WTC11 (cell line): ENCODE measurements around the gene DNASE1L3. TPM values are rescaled to one million over a fixed set of nuclear protein-coding genes. Genes with fewer than 3 reads are reported as not detected.

Experiments
- ATAC-seq: fragments of 200-7000 bp; cut with Tn5 transposase; 2 replicates; pipeline ENCODE4 v1.10.0; 2021; ENCODE audit warnings: mild to moderate bottlenecking, moderate library complexity
- CTCF ChIA-PET: fragments of 300-600 bp; sonication (Branson Sonifier 250); formaldehyde crosslinking; loops from one replicate; lab custom pipeline; 2021; ENCODE audit warnings: antibody characterized with exemption; lab: Charles Lee
- POLR2A ChIA-PET: fragments of 350-600 bp; sonication (Branson Sonifier 250); formaldehyde crosslinking; loops from one replicate; lab custom pipeline; 2021; ENCODE audit warnings: antibody characterized with exemption; lab: Charles Lee
- DNase-seq: peaks from one replicate; pipeline ENCODE4 v3.0.0; 2021; ENCODE audit warnings: low spot score
- H3K27ac Mint-ChIP-seq: 2 replicates; pipeline ENCODE4 v1.8.0; 2021; ENCODE audit warnings: mixed read lengths
- H3K27me3 Mint-ChIP-seq: 2 replicates; pipeline ENCODE4 v1.8.0; 2021; ENCODE audit warnings: low read depth, mild to moderate bottlenecking, moderate library complexity, mixed read lengths
- H3K36me3 Mint-ChIP-seq: 2 replicates; pipeline ENCODE4 v1.8.0; 2021; ENCODE audit warnings: mixed read lengths
- H3K4me1 Mint-ChIP-seq: 2 replicates; pipeline ENCODE4 v1.8.0; 2022; ENCODE audit warnings: mixed read lengths
- H3K4me3 Mint-ChIP-seq: 2 replicates; pipeline ENCODE4 v1.8.0; 2021; ENCODE audit warnings: mild to moderate bottlenecking, moderate library complexity, mixed read lengths
- H3K9me3 Mint-ChIP-seq: 2 replicates; pipeline ENCODE4 v1.8.0; 2021; ENCODE audit warnings: mixed read lengths
- ATF1 ChIP-seq: sonication (generic); formaldehyde crosslinking; IDR thresholded peaks from 2 replicates; pipeline ENCODE4 v1.8.1; 2023; ENCODE audit warnings: mild to moderate bottlenecking, moderate library complexity, missing genetic modification reagents
- ELF4 ChIP-seq: sonication (generic); formaldehyde crosslinking; IDR thresholded peaks from 2 replicates; pipeline ENCODE4 v1.8.1; 2022; ENCODE audit warnings: low read depth, mild to moderate bottlenecking, moderate library complexity, missing genetic modification reagents
- FOXP1 ChIP-seq: sonication (generic); formaldehyde crosslinking; IDR thresholded peaks from 2 replicates; pipeline ENCODE4 v1.8.0; 2022; ENCODE audit warnings: missing genetic modification reagents, mild to moderate bottlenecking, moderate library complexity, borderline replicate concordance
- GABPB1 ChIP-seq: sonication (generic); formaldehyde crosslinking; IDR thresholded peaks from 2 replicates; pipeline ENCODE4 v1.8.1; 2023; ENCODE audit warnings: mild to moderate bottlenecking, missing genetic modification reagents
- GTF2I ChIP-seq: fragments of 250-450 bp; sonication (Bioruptor Pico); conservative IDR thresholded peaks from 2 replicates; pipeline ENCODE4 v1.4.0; 2021; ENCODE audit warnings: mild to moderate bottlenecking
- IRF2 ChIP-seq: sonication (generic); formaldehyde crosslinking; IDR thresholded peaks from 2 replicates; pipeline ENCODE4 v1.8.0; 2022; ENCODE audit warnings: low read depth, missing genetic modification reagents, borderline replicate concordance
- JAZF1 ChIP-seq: fragments of 250-450 bp; sonication (Bioruptor Pico); IDR thresholded peaks from 2 replicates; pipeline ENCODE4 v1.9.0; 2021; ENCODE audit warnings: moderate library complexity, mild to moderate bottlenecking, inconsistent platforms
- MYBL2 ChIP-seq: sonication (generic); formaldehyde crosslinking; IDR thresholded peaks from 2 replicates; pipeline ENCODE4 v1.8.1; 2023; ENCODE audit warnings: mild to moderate bottlenecking, moderate library complexity, missing genetic modification reagents
- OVOL2 ChIP-seq: fragments of 250-450 bp; sonication (Bioruptor Pico); IDR thresholded peaks from 2 replicates; pipeline ENCODE4 v1.9.0; 2021; ENCODE audit warnings: mild to moderate bottlenecking, borderline replicate concordance
- TP53 ChIP-seq: sonication (generic); formaldehyde crosslinking; IDR thresholded peaks from 2 replicates; pipeline ENCODE4 v1.8.1; 2023; ENCODE audit warnings: mild to moderate bottlenecking, missing genetic modification reagents
- ZNF121 ChIP-seq: sonication (generic); formaldehyde crosslinking; IDR thresholded peaks from 2 replicates; pipeline ENCODE4 v1.8.0; 2023; ENCODE audit warnings: missing genetic modification reagents
- ZNF263 ChIP-seq: sonication (generic); formaldehyde crosslinking; IDR thresholded peaks from 2 replicates; pipeline ENCODE4 v1.8.1; 2022; ENCODE audit warnings: low read depth, mild to moderate bottlenecking, moderate library complexity, missing genetic modification reagents
- total RNA-seq: library from RNA; stranded (reverse); gene quantifications from 3 replicates; pipeline ENCODE4 v1.2.3, GENCODE V29; 2021
- TF ChIP-seq, protein P1 (sequence below): sonication (generic); formaldehyde crosslinking; IDR thresholded peaks from 2 replicates; pipeline ENCODE4 v1.8.0; 2022; ENCODE audit warnings: missing genetic modification reagents
- TF ChIP-seq, protein P2 (sequence below): fragments of 250-450 bp; sonication (Bioruptor Pico); conservative IDR thresholded peaks from 2 replicates; pipeline ENCODE4 v1.9.0; 2021; ENCODE audit warnings: mild to moderate bottlenecking
- TF ChIP-seq, protein P3 (sequence below): sonication (generic); formaldehyde crosslinking; IDR thresholded peaks from 2 replicates; pipeline ENCODE4 v1.8.0; 2022; ENCODE audit warnings: mild to moderate bottlenecking, missing genetic modification reagents
- TF ChIP-seq, protein P4 (sequence below): fragments of 250-450 bp; sonication (Bioruptor Pico); IDR thresholded peaks from 2 replicates; pipeline ENCODE4 v1.9.0; 2021; ENCODE audit warnings: moderate library complexity, mild to moderate bottlenecking, inconsistent platforms, borderline replicate concordance
- TF ChIP-seq, protein P5 (sequence below): sonication (generic); formaldehyde crosslinking; IDR thresholded peaks from 2 replicates; pipeline ENCODE4 v1.8.1; 2022; ENCODE audit warnings: low read depth, missing genetic modification reagents, borderline replicate concordance
- TF ChIP-seq, protein P6 (sequence below): sonication (generic); formaldehyde crosslinking; IDR thresholded peaks from 2 replicates; pipeline ENCODE4 v1.8.0; 2023; ENCODE audit warnings: mild to moderate bottlenecking, missing genetic modification reagents
- TF ChIP-seq, protein P7 (sequence below): sonication (generic); formaldehyde crosslinking; IDR thresholded peaks from 2 replicates; pipeline ENCODE4 v1.8.0; 2023; ENCODE audit warnings: missing genetic modification reagents, mild to moderate bottlenecking, borderline replicate concordance

DNASE1L3 gene
- total RNA-seq, 1 experiment from 2014 or later = not detected

DNA sequence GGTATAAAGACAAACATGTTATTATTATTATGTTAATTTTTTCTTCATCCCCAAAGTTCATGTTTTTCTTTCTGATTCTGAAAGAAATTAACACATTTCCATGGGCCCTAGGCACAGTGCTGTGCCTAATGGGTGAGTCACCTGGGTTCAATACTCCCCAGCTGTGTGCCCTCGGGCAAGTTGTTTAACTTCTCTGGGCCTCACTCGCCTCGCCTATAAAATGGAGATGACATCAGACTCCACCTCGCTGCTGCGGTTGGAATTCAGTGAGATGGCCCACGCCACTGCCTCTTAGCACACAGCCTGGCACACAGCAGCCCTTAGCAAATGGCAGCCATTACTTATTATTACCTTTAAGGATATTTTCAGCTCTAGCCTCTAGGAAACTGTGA is 22.6 kb downstream of the DNASE1L3 start (continued):
- TF ChIP-seq, protein P1, sequence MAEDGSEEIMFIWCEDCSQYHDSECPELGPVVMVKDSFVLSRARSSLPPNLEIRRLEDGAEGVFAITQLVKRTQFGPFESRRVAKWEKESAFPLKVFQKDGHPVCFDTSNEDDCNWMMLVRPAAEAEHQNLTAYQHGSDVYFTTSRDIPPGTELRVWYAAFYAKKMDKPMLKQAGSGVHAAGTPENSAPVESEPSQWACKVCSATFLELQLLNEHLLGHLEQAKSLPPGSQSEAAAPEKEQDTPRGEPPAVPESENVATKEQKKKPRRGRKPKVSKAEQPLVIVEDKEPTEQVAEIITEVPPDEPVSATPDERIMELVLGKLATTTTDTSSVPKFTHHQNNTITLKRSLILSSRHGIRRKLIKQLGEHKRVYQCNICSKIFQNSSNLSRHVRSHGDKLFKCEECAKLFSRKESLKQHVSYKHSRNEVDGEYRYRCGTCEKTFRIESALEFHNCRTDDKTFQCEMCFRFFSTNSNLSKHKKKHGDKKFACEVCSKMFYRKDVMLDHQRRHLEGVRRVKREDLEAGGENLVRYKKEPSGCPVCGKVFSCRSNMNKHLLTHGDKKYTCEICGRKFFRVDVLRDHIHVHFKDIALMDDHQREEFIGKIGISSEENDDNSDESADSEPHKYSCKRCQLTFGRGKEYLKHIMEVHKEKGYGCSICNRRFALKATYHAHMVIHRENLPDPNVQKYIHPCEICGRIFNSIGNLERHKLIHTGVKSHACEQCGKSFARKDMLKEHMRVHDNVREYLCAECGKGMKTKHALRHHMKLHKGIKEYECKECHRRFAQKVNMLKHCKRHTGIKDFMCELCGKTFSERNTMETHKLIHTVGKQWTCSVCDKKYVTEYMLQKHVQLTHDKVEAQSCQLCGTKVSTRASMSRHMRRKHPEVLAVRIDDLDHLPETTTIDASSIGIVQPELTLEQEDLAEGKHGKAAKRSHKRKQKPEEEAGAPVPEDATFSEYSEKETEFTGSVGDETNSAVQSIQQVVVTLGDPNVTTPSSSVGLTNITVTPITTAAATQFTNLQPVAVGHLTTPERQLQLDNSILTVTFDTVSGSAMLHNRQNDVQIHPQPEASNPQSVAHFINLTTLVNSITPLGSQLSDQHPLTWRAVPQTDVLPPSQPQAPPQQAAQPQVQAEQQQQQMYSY (CRISPR knock-in tag) = no peak
- TF ChIP-seq ATF1 (no peak), JAZF1 (no peak), ZNF121 (CRISPR knock-in tag) (no peak), ELF4 (CRISPR knock-in tag) (no peak), OVOL2 (CRISPR knock-in tag) (no peak)
- TF ChIP-seq, protein P2, sequence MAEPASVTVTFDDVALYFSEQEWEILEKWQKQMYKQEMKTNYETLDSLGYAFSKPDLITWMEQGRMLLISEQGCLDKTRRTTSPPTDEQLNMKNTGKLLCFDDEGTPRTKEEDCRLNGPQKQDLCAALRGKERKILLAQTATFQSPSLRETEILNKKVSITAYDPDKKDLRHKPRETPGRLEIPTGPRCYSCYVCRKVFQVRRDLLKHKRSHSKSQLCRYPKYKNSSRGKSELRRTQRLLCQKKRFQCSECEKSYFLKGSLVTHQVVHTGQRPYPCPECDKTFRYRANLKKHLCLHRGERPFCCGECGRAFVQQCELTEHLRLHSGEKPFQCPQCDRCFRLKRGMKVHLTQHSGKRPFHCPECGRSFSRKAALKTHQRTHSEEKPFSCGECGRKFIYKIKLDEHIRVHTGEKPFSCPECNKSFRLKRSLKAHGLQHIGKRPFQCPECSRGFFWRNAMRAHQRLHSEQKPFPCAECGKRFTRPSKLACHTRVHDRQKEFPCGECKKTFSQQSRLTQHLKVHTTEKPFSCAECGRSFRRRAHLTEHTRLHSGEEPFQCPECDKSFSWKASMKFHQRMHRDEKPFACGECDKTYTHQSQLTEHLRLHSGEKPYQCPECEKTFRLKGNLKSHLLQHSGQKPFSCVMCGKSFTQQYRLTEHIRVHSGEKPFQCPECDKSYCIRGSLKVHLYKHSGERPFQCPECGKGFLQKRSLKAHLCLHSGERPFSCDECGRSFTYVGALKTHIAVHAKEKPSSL (CRISPR knock-in tag) = no peak
- TF ChIP-seq, protein P3, sequence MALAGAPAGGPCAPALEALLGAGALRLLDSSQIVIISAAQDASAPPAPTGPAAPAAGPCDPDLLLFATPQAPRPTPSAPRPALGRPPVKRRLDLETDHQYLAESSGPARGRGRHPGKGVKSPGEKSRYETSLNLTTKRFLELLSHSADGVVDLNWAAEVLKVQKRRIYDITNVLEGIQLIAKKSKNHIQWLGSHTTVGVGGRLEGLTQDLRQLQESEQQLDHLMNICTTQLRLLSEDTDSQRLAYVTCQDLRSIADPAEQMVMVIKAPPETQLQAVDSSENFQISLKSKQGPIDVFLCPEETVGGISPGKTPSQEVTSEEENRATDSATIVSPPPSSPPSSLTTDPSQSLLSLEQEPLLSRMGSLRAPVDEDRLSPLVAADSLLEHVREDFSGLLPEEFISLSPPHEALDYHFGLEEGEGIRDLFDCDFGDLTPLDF (CRISPR knock-in tag) = no peak
- TF ChIP-seq, all 79 proteins: peak for 0

DNA sequence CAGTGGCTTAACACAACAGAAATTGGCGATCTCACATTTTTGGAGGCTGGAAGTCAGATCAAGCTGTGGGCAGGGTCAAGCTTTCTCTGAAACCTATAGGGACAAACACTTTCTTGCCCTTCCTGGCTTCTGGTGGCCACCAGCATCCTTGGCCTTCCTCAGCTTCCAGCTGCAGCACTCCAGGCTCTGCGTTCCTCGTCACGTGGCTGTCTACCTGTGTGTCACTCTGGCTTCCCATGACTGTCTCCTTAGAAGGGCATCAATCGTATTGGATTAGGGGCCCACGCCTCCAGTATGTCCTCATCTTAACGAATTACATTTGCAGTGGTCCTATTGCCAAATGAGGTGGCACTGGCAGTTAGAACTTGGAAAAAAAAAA is 25.8 kb downstream of the DNASE1L3 start:
- peaks cover 16% of the 10 kb centered on the region for H3K4me1 Mint-ChIP-seq
- H3K27ac Mint-ChIP-seq = no peak overlapping the region
- ChIA-PET CTCF (interaction anchor here (2.7 to 8.1 kb wide), 3 partner anchors 33 to 121 kb away, joined by 12 to 118 read pairs (median 16); partner anchors contain the start of genes HTD2 and RPP14), POLR2A (interaction anchor here (1.0 kb wide), 1 partner anchor 121 kb away, joined by 3 read pairs; the partner anchor contains the start of genes HTD2 and RPP14)
- H3K36me3 Mint-ChIP-seq = no peaks in the 10 kb centered on the region
- no peaks in the 10 kb centered on the region for H3K9me3 Mint-ChIP-seq
- DNase-seq (no peak), ATAC-seq (no peak)
- H3K27me3 Mint-ChIP-seq = peaks cover 8% of the 10 kb centered on the region; the same call in 1 of the 2 replicates
- H3K4me3 Mint-ChIP-seq = no peak overlapping the region
- TF ChIP-seq, protein P4, sequence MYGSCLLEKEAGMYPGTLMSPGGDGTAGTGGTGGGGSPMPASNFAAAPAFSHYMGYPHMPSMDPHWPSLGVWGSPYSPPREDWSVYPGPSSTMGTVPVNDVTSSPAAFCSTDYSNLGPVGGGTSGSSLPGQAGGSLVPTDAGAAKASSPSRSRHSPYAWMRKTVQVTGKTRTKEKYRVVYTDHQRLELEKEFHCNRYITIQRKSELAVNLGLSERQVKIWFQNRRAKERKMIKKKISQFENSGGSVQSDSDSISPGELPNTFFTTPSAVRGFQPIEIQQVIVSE = no peak
- TF ChIP-seq, protein P5, sequence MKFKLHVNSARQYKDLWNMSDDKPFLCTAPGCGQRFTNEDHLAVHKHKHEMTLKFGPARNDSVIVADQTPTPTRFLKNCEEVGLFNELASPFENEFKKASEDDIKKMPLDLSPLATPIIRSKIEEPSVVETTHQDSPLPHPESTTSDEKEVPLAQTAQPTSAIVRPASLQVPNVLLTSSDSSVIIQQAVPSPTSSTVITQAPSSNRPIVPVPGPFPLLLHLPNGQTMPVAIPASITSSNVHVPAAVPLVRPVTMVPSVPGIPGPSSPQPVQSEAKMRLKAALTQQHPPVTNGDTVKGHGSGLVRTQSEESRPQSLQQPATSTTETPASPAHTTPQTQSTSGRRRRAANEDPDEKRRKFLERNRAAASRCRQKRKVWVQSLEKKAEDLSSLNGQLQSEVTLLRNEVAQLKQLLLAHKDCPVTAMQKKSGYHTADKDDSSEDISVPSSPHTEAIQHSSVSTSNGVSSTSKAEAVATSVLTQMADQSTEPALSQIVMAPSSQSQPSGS (CRISPR knock-in tag) = no peak
- TF ChIP-seq, protein P6, sequence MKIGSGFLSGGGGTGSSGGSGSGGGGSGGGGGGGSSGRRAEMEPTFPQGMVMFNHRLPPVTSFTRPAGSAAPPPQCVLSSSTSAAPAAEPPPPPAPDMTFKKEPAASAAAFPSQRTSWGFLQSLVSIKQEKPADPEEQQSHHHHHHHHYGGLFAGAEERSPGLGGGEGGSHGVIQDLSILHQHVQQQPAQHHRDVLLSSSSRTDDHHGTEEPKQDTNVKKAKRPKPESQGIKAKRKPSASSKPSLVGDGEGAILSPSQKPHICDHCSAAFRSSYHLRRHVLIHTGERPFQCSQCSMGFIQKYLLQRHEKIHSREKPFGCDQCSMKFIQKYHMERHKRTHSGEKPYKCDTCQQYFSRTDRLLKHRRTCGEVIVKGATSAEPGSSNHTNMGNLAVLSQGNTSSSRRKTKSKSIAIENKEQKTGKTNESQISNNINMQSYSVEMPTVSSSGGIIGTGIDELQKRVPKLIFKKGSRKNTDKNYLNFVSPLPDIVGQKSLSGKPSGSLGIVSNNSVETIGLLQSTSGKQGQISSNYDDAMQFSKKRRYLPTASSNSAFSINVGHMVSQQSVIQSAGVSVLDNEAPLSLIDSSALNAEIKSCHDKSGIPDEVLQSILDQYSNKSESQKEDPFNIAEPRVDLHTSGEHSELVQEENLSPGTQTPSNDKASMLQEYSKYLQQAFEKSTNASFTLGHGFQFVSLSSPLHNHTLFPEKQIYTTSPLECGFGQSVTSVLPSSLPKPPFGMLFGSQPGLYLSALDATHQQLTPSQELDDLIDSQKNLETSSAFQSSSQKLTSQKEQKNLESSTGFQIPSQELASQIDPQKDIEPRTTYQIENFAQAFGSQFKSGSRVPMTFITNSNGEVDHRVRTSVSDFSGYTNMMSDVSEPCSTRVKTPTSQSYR (CRISPR knock-in tag) = no peak
- TF ChIP-seq, protein P7, sequence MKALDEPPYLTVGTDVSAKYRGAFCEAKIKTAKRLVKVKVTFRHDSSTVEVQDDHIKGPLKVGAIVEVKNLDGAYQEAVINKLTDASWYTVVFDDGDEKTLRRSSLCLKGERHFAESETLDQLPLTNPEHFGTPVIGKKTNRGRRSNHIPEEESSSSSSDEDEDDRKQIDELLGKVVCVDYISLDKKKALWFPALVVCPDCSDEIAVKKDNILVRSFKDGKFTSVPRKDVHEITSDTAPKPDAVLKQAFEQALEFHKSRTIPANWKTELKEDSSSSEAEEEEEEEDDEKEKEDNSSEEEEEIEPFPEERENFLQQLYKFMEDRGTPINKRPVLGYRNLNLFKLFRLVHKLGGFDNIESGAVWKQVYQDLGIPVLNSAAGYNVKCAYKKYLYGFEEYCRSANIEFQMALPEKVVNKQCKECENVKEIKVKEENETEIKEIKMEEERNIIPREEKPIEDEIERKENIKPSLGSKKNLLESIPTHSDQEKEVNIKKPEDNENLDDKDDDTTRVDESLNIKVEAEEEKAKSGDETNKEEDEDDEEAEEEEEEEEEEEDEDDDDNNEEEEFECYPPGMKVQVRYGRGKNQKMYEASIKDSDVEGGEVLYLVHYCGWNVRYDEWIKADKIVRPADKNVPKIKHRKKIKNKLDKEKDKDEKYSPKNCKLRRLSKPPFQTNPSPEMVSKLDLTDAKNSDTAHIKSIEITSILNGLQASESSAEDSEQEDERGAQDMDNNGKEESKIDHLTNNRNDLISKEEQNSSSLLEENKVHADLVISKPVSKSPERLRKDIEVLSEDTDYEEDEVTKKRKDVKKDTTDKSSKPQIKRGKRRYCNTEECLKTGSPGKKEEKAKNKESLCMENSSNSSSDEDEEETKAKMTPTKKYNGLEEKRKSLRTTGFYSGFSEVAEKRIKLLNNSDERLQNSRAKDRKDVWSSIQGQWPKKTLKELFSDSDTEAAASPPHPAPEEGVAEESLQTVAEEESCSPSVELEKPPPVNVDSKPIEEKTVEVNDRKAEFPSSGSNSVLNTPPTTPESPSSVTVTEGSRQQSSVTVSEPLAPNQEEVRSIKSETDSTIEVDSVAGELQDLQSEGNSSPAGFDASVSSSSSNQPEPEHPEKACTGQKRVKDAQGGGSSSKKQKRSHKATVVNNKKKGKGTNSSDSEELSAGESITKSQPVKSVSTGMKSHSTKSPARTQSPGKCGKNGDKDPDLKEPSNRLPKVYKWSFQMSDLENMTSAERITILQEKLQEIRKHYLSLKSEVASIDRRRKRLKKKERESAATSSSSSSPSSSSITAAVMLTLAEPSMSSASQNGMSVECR (CRISPR knock-in tag) = no peak
- TF ChIP-seq IRF2 (CRISPR knock-in tag) (no peak), FOXP1 (CRISPR knock-in tag) (no peak), ZNF263 (CRISPR knock-in tag) (no peak), GABPB1 (no peak), TP53 (CRISPR knock-in tag) (no peak), GTF2I (no peak), MYBL2 (CRISPR knock-in tag) (no peak)
